Prostate gland (tissue), 2 donors: Measurements from ENCODE around the gene KMT5B. TPM values are rescaled to one million over a fixed set of nuclear protein-coding genes. Genes with fewer than 3 reads are reported as not detected.

Experiments used
- DNase-seq: peaks from one replicate; pipeline ENCODE4 v3.0.0-alpha.2; 2019; ENCODE audit warnings: low spot score
- H3K27ac ChIP-seq, 2 donors: fragments of 200-600 bp; sonication (generic); 2 replicates each; pipeline ENCODE4 v1.5.1; 2017 to 2019
- H3K27me3 ChIP-seq: fragments of 200-600 bp; sonication (generic); replicated peaks from 2 replicates; pipeline ENCODE4 v1.5.1; 2019; ENCODE audit not compliant: insufficient read depth
- H3K36me3 ChIP-seq, 2 donors: fragments of 200-600 bp; sonication (generic); 1 replicate in 1 of 2; 2 replicates in 1 of 2; pipeline versions ENCODE4 v1.5.1 to v1.8.1; 2017 to 2019
- H3K4me1 ChIP-seq: fragments of 200-600 bp; sonication (generic); replicated peaks from 2 replicates; pipeline ENCODE4 v1.5.1; 2019
- H3K4me3 ChIP-seq, 2 donors: fragments of 200-600 bp; sonication (generic); 2 replicates each; pipeline ENCODE4 v1.5.1; 2017 to 2019
- H3K9me3 ChIP-seq: fragments of 200-600 bp; sonication (generic); 2 replicates; pipeline ENCODE4 v1.5.1; 2017
- CTCF ChIP-seq, 4 experiments: fragments of 200-600 bp in 2 of 4; fragments of 450-650 bp in 2 of 4; sonication (generic) in 2 of 4; IDR thresholded peaks; 1 replicate in 3 of 4; 2 replicates in 1 of 4; pipeline ENCODE4 v1.5.1; 2016 to 2019; ENCODE audit warnings: antibody characterized with exemption in 4 of 4, mild to moderate bottlenecking in 2 of 4, moderate library complexity in 2 of 4
- POLR2A ChIP-seq: fragments of 450-650 bp; IDR thresholded peaks from one replicate; pipeline ENCODE4 v1.6.1; 2016; ENCODE audit warnings: antibody characterized with exemption, mild to moderate bottlenecking
- POLR2AphosphoS5 ChIP-seq: sonication (generic); formaldehyde crosslinking; IDR thresholded peaks from one replicate; pipeline ENCODE4 v1.6.1; 2017; ENCODE audit warnings: antibody characterized with exemption
- WGBS: methylation state at CpG from one replicate; pipeline ENCODE4 v1.1.5; 2018; 5-methylcytosine and 5-hydroxymethylcytosine counted together
- intact Hi-C: fragments of 100-400 bp; cut with DNase I; formaldehyde crosslinking; loops from one replicate; pipeline ENCODE4 v1.14.2; 2022
- total RNA-seq, 2 donors: library from RNA; depleted of rRNA; stranded (reverse); fragments of >200 nt; gene quantifications; one replicate each; pipeline ENCODE4 v1.1.0, GENCODE V29; 2016

Gene KMT5B
- total RNA-seq, 2 donors from 2014 or later = 41.0 to 57.7 TPM

GRCh38 chr11:68189082-68189481, 24.0 kb downstream of the KMT5B start:
- H3K4me3 ChIP-seq = no peak overlapping the region
- H3K36me3 ChIP-seq = no peaks in the 10 kb centered on the region
- H3K27ac ChIP-seq = no peak overlapping the region
- H3K4me1 ChIP-seq = no peaks in the 10 kb centered on the region
- H3K9me3 ChIP-seq = no peaks in the 10 kb centered on the region
- no peaks in the 10 kb centered on the region for H3K27me3 ChIP-seq
- 67% methylated on average over 3 of the region's 3 CpGs for WGBS
- TF ChIP-seq CTCF (IDR thresholded peaks at IDR 0.05) = no peak
- intact Hi-C loops = no loop called here
- DNase-seq = no peak

- intact Hi-C loops = no loop called here
- Histone ChIP-seq H3K36me3 (no peaks in the 10 kb centered on the region), H3K4me3 (no peak overlapping the region), H3K27ac (no peak overlapping the region), H3K4me1 (no peaks in the 10 kb centered on the region), H3K9me3 (no peaks in the 10 kb centered on the region), H3K27me3 (no peaks in the 10 kb centered on the region)
- TF ChIP-seq POLR2AphosphoS5 (no peak), CTCF (IDR thresholded peaks at IDR 0.05) (no peak), POLR2A (no peak)
- no peak for DNase-seq
- 67% methylated on average over 6 of the region's 6 CpGs for WGBS
These were observed 27.0 kb downstream of the KMT5B start for GRCh38 chr11:68186061-68186460.

GRCh38 chr11:68181719-68182451, 31.2 kb downstream of the KMT5B start:
- Histone ChIP-seq H3K27me3 (no peaks in the 10 kb centered on the region), H3K27ac (no peak overlapping the region), H3K4me1 (no peaks in the 10 kb centered on the region), H3K36me3 (no peaks in the 10 kb centered on the region), H3K9me3 (no peaks in the 10 kb centered on the region), H3K4me3 (no peak overlapping the region)
- 58% methylated on average over 7 of the region's 7 CpGs for WGBS
- intact Hi-C loops = no loop called here
- no peak for TF ChIP-seq POLR2AphosphoS5
- TF ChIP-seq CTCF (IDR thresholded peaks at IDR 0.05) = no peak
- TF ChIP-seq POLR2A = no peak
- DNase-seq = no peak

GRCh38 chr11:68179847-68180246, 33.2 kb downstream of the KMT5B start:
- 82% methylated on average over 2 of the region's 2 CpGs for WGBS

More at GRCh38 chr11:68179847-68180246, 33.2 kb downstream of the KMT5B start:
- H3K4me1 ChIP-seq = no peaks in the 10 kb centered on the region
- no peak for TF ChIP-seq CTCF (IDR thresholded peaks at IDR 0.05)
- no peak for TF ChIP-seq POLR2A
- no peak for TF ChIP-seq POLR2AphosphoS5
- no peaks in the 10 kb centered on the region for H3K36me3 ChIP-seq
- H3K27ac ChIP-seq = no peak overlapping the region
- H3K27me3 ChIP-seq = no peaks in the 10 kb centered on the region
- no peaks in the 10 kb centered on the region for H3K9me3 ChIP-seq
- no peak overlapping the region for H3K4me3 ChIP-seq
- intact Hi-C loops = no loop called here
- DNase-seq = no peak
